GM18499 (cell line): ENCODE data around the gene SH2D6.
"Not testable (repeated sequence)": the region's sequence is repeated elsewhere in the genome, so short reads cannot be mapped to it uniquely, and the experiment has no call there.

Experiments
- ATAC-seq: cut with Tn5 transposase; IDR thresholded peaks from one replicate; pipeline ENCODE4 v1.9.1; 2021; ENCODE audit warnings: moderate number of reproducible peaks; ENCODE audit not compliant: insufficient read depth, unreplicated experiment

SH2D6 gene

GRCh38 chr2:85418132-85419008 lies at the start of gene SH2D6:
Gene SH2D6, plus strand, starts transcription at chr2:85418714. Its CDS starts 10,752 bp downstream, at chr2:85429466.
- ATAC-seq = no peak

GRCh38 chr2:85368921-85369320 lies 49.6 kb upstream of the SH2D6 start:
- ATAC-seq = no peak

- no peak for ATAC-seq
Observed at GRCh38 chr2:85369500-85369899, 49.0 kb upstream of the SH2D6 start.

- no peak for ATAC-seq
Observed at GRCh38 chr2:85371045-85371444, 47.5 kb upstream of the SH2D6 start.

- no peak for ATAC-seq
Observed at GRCh38 chr2:85376291-85377065, 42.0 kb upstream of the SH2D6 start.

GRCh38 chr2:85377083-85377482 lies 41.4 kb upstream of the SH2D6 start:
- ATAC-seq = no peak

GRCh38 chr2:85378257-85378656 lies 40.3 kb upstream of the SH2D6 start:
- no peak for ATAC-seq

- ATAC-seq = no peak
Observed at GRCh38 chr2:85380048-85380447, 38.5 kb upstream of the SH2D6 start.

- not testable (repeated sequence) for ATAC-seq
Observed at GRCh38 chr2:85383151-85383550, 35.4 kb upstream of the SH2D6 start.

GRCh38 chr2:85383850-85384249 lies 34.7 kb upstream of the SH2D6 start:
- no peak for ATAC-seq

GRCh38 chr2:85385746-85386145 lies 32.8 kb upstream of the SH2D6 start:
- ATAC-seq = no peak

- no peak for ATAC-seq
Observed at GRCh38 chr2:85387754-85388153, 30.8 kb upstream of the SH2D6 start.

GRCh38 chr2:85388878-85389538 lies 29.5 kb upstream of the SH2D6 start:
- ATAC-seq = no peak

- no peak for ATAC-seq
Observed at GRCh38 chr2:85390941-85391669, 27.4 kb upstream of the SH2D6 start.

GRCh38 chr2:85393836-85394235 lies 24.7 kb upstream of the SH2D6 start:
- ATAC-seq = no peak

- no peak for ATAC-seq
Observed at GRCh38 chr2:85394261-85394681, 24.2 kb upstream of the SH2D6 start.

- no peak for ATAC-seq
Observed at GRCh38 chr2:85394976-85395375, 23.5 kb upstream of the SH2D6 start.

- ATAC-seq = no peak
Observed at GRCh38 chr2:85395912-85396475, 22.5 kb upstream of the SH2D6 start.

GRCh38 chr2:85396531-85397470 lies 21.7 kb upstream of the SH2D6 start:
- ATAC-seq = no peak
